HepG2 (cell line): Measurements from ENCODE around the gene DBN1. TPM values are rescaled to one million over a fixed set of nuclear protein-coding genes. Genes with fewer than 3 reads are reported as not detected.

ENCODE experiments used
- GABPA ChIP-seq, 2 experiments: IDR thresholded peaks; 2 replicates each; pipeline ENCODE4 v1.6.1; 2011 to 2016; ENCODE audit warnings: low read depth in 2 of 2, low read length in 1 of 2, missing biosample characterization in 1 of 2, missing genetic modification characterization in 1 of 2
- MEIS1 ChIP-seq: sonication (generic); formaldehyde crosslinking; IDR thresholded peaks from 2 replicates; pipeline ENCODE4 v1.9.0; 2021; ENCODE audit warnings: mild to moderate bottlenecking, missing genetic modification reagents, moderate library complexity, borderline replicate concordance
- PHF8 ChIP-seq: sonication (generic); formaldehyde crosslinking; IDR thresholded peaks from 2 replicates; pipeline ENCODE4 v1.5.0; 2020; ENCODE audit warnings: missing genetic modification reagents
- PRMT3 ChIP-seq: sonication (generic); formaldehyde crosslinking; IDR thresholded peaks from 2 replicates; pipeline ENCODE4 v1.8.1; 2022; ENCODE audit warnings: low read depth, mild to moderate bottlenecking, moderate library complexity, missing genetic modification reagents, borderline replicate concordance
- RAD21 ChIP-seq: fragments of 450-650 bp; formaldehyde crosslinking; IDR thresholded peaks from 2 replicates; pipeline ENCODE4 v1.5.0; 2020; ENCODE audit warnings: mild to moderate bottlenecking
- SP5 ChIP-seq: IDR thresholded peaks from 2 replicates; pipeline ENCODE4 v1.6.1; 2016; ENCODE audit warnings: low read depth, borderline replicate concordance
- SUZ12 ChIP-seq: fragments of 150-350 bp; IDR thresholded peaks from 2 replicates; pipeline ENCODE4 v1.6.1; 2014; ENCODE audit warnings: low read depth, low read length
- TBX2 ChIP-seq: sonication (generic); formaldehyde crosslinking; IDR thresholded peaks from 2 replicates; pipeline ENCODE4 v1.5.0; 2020; ENCODE audit warnings: missing genetic modification reagents, mild to moderate bottlenecking, borderline replicate concordance
- ZBTB38 ChIP-seq: sonication (generic); formaldehyde crosslinking; IDR thresholded peaks from 2 replicates; pipeline ENCODE4 v1.5.1; 2020; ENCODE audit warnings: mild to moderate bottlenecking, missing genetic modification reagents
- ZBTB7B ChIP-seq: sonication (generic); formaldehyde crosslinking; IDR thresholded peaks from 2 replicates; pipeline ENCODE4 v1.4.0; 2020; ENCODE audit warnings: missing genetic modification reagents
- ZFX ChIP-seq: sonication (generic); formaldehyde crosslinking; IDR thresholded peaks from 2 replicates; pipeline ENCODE4 v1.4.0; 2020; ENCODE audit warnings: mild to moderate bottlenecking, low read depth, missing genetic modification reagents, moderate library complexity
- ZNF17 ChIP-seq: sonication (generic); formaldehyde crosslinking; IDR thresholded peaks from 2 replicates; pipeline ENCODE4 v1.5.0; 2020; ENCODE audit warnings: mild to moderate bottlenecking, missing genetic modification reagents
- ZNF234 ChIP-seq: sonication (generic); formaldehyde crosslinking; conservative IDR thresholded peaks from 2 replicates; pipeline ENCODE4 v1.5.1; 2020; ENCODE audit warnings: mild to moderate bottlenecking, missing genetic modification reagents
- ZNF30 ChIP-seq: sonication (generic); formaldehyde crosslinking; IDR thresholded peaks from 2 replicates; pipeline ENCODE4 v1.5.0; 2020; ENCODE audit warnings: mild to moderate bottlenecking, missing genetic modification reagents
- ZNF614 ChIP-seq: IDR thresholded peaks from 2 replicates; pipeline ENCODE4 v1.6.1; 2018; ENCODE audit warnings: missing biosample characterization, missing genetic modification reagents, inconsistent platforms, borderline replicate concordance
- ZNF788 ChIP-seq: sonication (generic); formaldehyde crosslinking; IDR thresholded peaks from 2 replicates; pipeline ENCODE4 v1.5.0; 2020; ENCODE audit warnings: mild to moderate bottlenecking, missing genetic modification reagents, borderline replicate concordance
- polyA plus RNA-seq, 8 experiments: library from polyadenylated mRNA; depleted of rRNA in 3 of 8; stranded (reverse) in 7 of 8; unstranded in 1 of 8; fragments of >200 nt; fragmentation: Illumina TruSeq in 4 of 8; extraction: Trizol in 4 of 8; gene quantifications; 2 replicates each; pipeline versions ENCODE4 v1.2.1 to v1.2.3, GENCODE V29; 2011 to 2016; ENCODE audit warnings: low read depth in 4 of 8, missing spikeins in 1 of 8, mixed read lengths in 1 of 8; ENCODE audit not compliant: insufficient read depth in 1 of 8
- total RNA-seq, 5 experiments: library from RNA; depleted of rRNA; stranded (reverse); fragments of >200 nt; fragmentation: Illumina TruSeq; extraction: Trizol; gene quantifications; 2 replicates each; pipeline ENCODE4 v1.2.3, GENCODE V29; 2016; ENCODE audit warnings: low read depth in 1 of 5
- TF ChIP-seq, protein P1 (sequence below): sonication (generic); formaldehyde crosslinking; IDR thresholded peaks from 2 replicates; pipeline ENCODE4 v1.5.0; 2020; ENCODE audit warnings: missing genetic modification reagents
- TF ChIP-seq, protein P2 (sequence below): sonication (generic); formaldehyde crosslinking; IDR thresholded peaks from 2 replicates; pipeline ENCODE4 v1.9.0; 2022; ENCODE audit warnings: missing genetic modification reagents, mild to moderate bottlenecking, borderline replicate concordance
- TF ChIP-seq, protein P3 (sequence below), 2 experiments: sonication (generic) in 1 of 2; formaldehyde crosslinking in 1 of 2; IDR thresholded peaks; 2 replicates each; pipeline versions ENCODE4 v1.6.1 to v1.9.0; 2014 to 2022; ENCODE audit warnings: antibody characterized with exemption in 1 of 2, borderline replicate concordance in 1 of 2, inconsistent platforms in 1 of 2, low read depth in 1 of 2, missing genetic modification reagents in 1 of 2

The DBN1 gene
- total and polyA plus RNA-seq, 2 of the 13 experiments (the other 11 are each of a cell fraction or from before 2014, with no cell fraction given), result 27.0 to 37.3 TPM

DNA sequence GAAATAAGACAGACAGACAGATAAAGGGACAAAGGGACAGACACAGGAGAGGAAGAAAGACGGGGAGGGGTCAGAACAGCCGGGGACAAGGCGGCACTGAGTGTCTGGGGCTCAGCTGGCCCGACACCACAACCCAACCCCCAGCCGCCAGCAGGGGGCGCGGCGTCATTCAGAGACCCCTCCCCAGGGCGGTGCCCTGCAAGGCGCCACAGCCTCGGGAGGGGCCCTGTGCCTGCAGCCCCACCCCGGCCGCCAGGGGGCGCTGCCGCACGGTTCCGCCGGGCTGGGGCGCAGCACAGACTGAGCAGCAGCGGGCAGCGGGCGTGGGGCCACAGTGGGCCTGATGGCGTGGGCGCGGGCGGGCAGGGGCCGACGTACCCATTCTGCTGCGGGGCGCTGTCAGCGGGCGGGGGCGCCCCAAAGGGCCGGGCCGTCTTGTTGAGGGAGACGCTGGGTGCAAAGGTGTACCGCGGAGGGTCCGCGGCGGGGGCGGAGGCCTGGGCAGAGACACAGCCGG, 18.1 kb upstream of the DBN1 start (continued):
- TF ChIP-seq ZBTB38, result peak; percentile 86
- TF ChIP-seq, protein P1, sequence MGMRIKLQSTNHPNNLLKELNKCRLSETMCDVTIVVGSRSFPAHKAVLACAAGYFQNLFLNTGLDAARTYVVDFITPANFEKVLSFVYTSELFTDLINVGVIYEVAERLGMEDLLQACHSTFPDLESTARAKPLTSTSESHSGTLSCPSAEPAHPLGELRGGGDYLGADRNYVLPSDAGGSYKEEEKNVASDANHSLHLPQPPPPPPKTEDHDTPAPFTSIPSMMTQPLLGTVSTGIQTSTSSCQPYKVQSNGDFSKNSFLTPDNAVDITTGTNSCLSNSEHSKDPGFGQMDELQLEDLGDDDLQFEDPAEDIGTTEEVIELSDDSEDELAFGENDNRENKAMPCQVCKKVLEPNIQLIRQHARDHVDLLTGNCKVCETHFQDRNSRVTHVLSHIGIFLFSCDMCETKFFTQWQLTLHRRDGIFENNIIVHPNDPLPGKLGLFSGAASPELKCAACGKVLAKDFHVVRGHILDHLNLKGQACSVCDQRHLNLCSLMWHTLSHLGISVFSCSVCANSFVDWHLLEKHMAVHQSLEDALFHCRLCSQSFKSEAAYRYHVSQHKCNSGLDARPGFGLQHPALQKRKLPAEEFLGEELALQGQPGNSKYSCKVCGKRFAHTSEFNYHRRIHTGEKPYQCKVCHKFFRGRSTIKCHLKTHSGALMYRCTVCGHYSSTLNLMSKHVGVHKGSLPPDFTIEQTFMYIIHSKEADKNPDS (CRISPR knock-in tag), result no peak
- TF ChIP-seq PHF8 (CRISPR knock-in tag), result 0 out of 2 replicates have a peak, but pooled peaks have one; percentile 26
- no peak for TF ChIP-seq PRMT3
- TF ChIP-seq ZNF17 (CRISPR knock-in tag), result no peak
- no peak for TF ChIP-seq GABPA (IDR thresholded peaks at IDR 0.05; ENCODE audit: low read depth, low read length)
- no peak for TF ChIP-seq GABPA (CRISPR knock-in tag; IDR thresholded peaks at IDR 0.05; ENCODE audit: low read depth)
- TF ChIP-seq ZNF788 (CRISPR knock-in tag), result 0 out of 2 replicates have a peak, but pooled peaks have one; percentile 50
- peak; percentile 41; the same call in 1 of the 2 replicates for TF ChIP-seq TBX2 (CRISPR knock-in tag)
- no peak for TF ChIP-seq MEIS1 (CRISPR knock-in tag)
- 0 out of 2 replicates have a peak, but pooled peaks have one; percentile 15 for TF ChIP-seq SP5 (CRISPR knock-in tag)
- TF ChIP-seq, protein P2, sequence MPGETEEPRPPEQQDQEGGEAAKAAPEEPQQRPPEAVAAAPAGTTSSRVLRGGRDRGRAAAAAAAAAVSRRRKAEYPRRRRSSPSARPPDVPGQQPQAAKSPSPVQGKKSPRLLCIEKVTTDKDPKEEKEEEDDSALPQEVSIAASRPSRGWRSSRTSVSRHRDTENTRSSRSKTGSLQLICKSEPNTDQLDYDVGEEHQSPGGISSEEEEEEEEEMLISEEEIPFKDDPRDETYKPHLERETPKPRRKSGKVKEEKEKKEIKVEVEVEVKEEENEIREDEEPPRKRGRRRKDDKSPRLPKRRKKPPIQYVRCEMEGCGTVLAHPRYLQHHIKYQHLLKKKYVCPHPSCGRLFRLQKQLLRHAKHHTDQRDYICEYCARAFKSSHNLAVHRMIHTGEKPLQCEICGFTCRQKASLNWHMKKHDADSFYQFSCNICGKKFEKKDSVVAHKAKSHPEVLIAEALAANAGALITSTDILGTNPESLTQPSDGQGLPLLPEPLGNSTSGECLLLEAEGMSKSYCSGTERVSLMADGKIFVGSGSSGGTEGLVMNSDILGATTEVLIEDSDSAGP (CRISPR knock-in tag), result peak; percentile 37
- TF ChIP-seq ZFX (CRISPR knock-in tag), result peak; percentile 27; the same call in 1 of the 2 replicates
- TF ChIP-seq ZNF234, result no peak
- TF ChIP-seq, protein P3, sequence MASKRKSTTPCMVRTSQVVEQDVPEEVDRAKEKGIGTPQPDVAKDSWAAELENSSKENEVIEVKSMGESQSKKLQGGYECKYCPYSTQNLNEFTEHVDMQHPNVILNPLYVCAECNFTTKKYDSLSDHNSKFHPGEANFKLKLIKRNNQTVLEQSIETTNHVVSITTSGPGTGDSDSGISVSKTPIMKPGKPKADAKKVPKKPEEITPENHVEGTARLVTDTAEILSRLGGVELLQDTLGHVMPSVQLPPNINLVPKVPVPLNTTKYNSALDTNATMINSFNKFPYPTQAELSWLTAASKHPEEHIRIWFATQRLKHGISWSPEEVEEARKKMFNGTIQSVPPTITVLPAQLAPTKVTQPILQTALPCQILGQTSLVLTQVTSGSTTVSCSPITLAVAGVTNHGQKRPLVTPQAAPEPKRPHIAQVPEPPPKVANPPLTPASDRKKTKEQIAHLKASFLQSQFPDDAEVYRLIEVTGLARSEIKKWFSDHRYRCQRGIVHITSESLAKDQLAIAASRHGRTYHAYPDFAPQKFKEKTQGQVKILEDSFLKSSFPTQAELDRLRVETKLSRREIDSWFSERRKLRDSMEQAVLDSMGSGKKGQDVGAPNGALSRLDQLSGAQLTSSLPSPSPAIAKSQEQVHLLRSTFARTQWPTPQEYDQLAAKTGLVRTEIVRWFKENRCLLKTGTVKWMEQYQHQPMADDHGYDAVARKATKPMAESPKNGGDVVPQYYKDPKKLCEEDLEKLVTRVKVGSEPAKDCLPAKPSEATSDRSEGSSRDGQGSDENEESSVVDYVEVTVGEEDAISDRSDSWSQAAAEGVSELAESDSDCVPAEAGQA (IDR thresholded peaks at IDR 0.05; ENCODE audit: low read depth), result no peak
- TF ChIP-seq, protein P3 (CRISPR knock-in tag; IDR thresholded peaks at IDR 0.05; ENCODE audit: borderline replicate concordance), result no peak
- no peak for TF ChIP-seq SUZ12
- TF ChIP-seq ZNF30 (CRISPR knock-in tag), result no peak
- peak; percentile 40; the same call in 1 of the 2 replicates for TF ChIP-seq ZNF614 (CRISPR knock-in tag)
- TF ChIP-seq RAD21 (CRISPR knock-in tag), result peak; percentile 93
- peak; percentile 61; the same call in 1 of the 2 replicates for TF ChIP-seq ZBTB7B (CRISPR knock-in tag)
